ENCODE data around the gene PYGM.
"Not testable (repeated sequence)": the region's sequence is repeated elsewhere in the genome, so short reads cannot be mapped to it uniquely, and the experiment has no call there.

DNA sequence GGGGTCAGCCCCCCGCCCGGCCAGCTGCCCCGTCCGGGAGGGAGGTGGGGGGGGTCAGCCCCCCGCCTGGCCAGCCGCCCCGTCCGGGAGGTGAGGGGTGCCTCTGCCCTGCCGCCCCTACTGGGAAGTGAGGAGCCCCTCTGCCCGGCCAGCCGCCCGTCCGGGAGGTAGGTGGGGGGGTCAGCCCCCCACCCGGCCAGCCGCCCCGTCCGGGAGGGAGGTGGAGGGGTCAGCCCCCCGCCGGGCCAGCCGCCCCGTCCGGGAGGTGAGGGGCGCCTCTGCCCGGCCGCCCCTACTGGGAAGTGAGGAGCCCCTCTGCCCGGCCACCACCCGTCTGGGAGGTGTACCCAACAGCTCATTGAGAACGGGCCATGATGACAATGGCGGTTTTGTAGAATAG, 57.8 kb downstream of the PYGM start:
- TF ChIP-seq EZH2 (IDR thresholded peaks at IDR 0.05); POLR2AphosphoS5 (IDR thresholded peaks at IDR 0.05; ENCODE audit: borderline replicate concordance, low read depth, low read length); FOXP2 (optimal IDR thresholded peaks at IDR 0.05; ENCODE audit: control extremely low read depth, extremely low read length, insufficient read depth): not testable (repeated sequence)
